ENCODE measurements around the gene CACNA1G. TPM values are rescaled to one million over a fixed set of nuclear protein-coding genes. Genes with fewer than 3 reads are reported as not detected.

The CACNA1G gene
- polyA plus RNA-seq, 1 donor (not counting 4 experiments of a cell fraction or from before 2014, with no cell fraction given) = 0.07 TPM

DNA sequence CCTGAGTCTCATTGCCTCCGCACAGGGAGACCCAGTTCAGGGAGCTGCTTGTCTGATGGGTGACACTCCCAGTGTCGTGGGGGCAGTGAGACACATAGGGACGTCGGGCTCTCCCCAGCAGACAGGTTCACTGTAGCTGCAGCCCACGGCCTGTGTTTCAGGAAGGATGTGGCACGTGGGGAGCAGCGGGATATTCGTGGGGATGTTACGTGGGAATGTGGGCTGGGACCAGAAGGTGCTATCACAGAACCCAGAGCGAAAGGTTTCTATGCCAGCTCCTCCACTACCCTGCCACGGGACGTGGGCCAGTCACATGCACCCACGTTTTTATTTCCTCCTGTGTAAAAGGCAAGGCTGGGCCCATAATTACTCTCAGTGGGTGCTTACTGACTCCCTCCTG lies 16.3 kb downstream of the CACNA1G start:
- Histone ChIP-seq H3K9me1 (ENCODE audit: control insufficient read depth, extremely low read depth, insufficient read depth, low read length) (no peaks in the 10 kb centered on the region), H2AFZ (ENCODE audit: control insufficient read depth, low read length) (no peak overlapping the region), H3K36me3 (ENCODE audit: control insufficient read depth in 2 of 2, extremely low read depth in 1 of 2, insufficient read depth in 2 of 2, low read length in 2 of 2) (no peaks in the 10 kb centered on the region), H3K9ac (ENCODE audit: control insufficient read depth, extremely low read depth, insufficient read depth, low read length) (no peak overlapping the region), H3K27me3 (ENCODE audit: control insufficient read depth, extremely low read depth, insufficient read depth, low read length) (peaks cover 26% of the 10 kb centered on the region), H4K20me1 (ENCODE audit: control insufficient read depth, extremely low read depth, insufficient read depth, low read length) (no peaks in the 10 kb centered on the region), H3K4me1 (ENCODE audit: control insufficient read depth, extremely low read depth, insufficient read depth, low read length) (no peaks in the 10 kb centered on the region), H3K4me3 (ENCODE audit: control insufficient read depth in 2 of 3, extremely low read depth in 1 of 3, insufficient read depth in 2 of 3, low read depth in 1 of 3, low read length in 3 of 3) (no peak overlapping the region), H3K79me2 (ENCODE audit: control insufficient read depth, insufficient read depth, low read length) (no peaks in the 10 kb centered on the region), H3K9me3 (ENCODE audit: control insufficient read depth, low read depth, low read length) (no peaks in the 10 kb centered on the region), H3K4me2 (ENCODE audit: control insufficient read depth, extremely low read depth, insufficient read depth, low read depth, low read length) (no peak overlapping the region), H3K27ac (ENCODE audit: control insufficient read depth, insufficient read depth, low read length) (no peak overlapping the region)
- dilution Hi-C loops (cut with MboI; ENCODE audit: extremely low pct_ligation_motif_present, low sequenced_read_pairs) = no loop called here
- FAIRE-seq (no peak), DNase-seq (ENCODE audit: low read depth, low spot score) (no peak)
- TF ChIP-seq EZH2 (IDR thresholded peaks at IDR 0.05; ENCODE audit: low read length) = no peak
- TF ChIP-seq, protein P1, sequence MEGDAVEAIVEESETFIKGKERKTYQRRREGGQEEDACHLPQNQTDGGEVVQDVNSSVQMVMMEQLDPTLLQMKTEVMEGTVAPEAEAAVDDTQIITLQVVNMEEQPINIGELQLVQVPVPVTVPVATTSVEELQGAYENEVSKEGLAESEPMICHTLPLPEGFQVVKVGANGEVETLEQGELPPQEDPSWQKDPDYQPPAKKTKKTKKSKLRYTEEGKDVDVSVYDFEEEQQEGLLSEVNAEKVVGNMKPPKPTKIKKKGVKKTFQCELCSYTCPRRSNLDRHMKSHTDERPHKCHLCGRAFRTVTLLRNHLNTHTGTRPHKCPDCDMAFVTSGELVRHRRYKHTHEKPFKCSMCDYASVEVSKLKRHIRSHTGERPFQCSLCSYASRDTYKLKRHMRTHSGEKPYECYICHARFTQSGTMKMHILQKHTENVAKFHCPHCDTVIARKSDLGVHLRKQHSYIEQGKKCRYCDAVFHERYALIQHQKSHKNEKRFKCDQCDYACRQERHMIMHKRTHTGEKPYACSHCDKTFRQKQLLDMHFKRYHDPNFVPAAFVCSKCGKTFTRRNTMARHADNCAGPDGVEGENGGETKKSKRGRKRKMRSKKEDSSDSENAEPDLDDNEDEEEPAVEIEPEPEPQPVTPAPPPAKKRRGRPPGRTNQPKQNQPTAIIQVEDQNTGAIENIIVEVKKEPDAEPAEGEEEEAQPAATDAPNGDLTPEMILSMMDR (optimal IDR thresholded peaks at IDR 0.05 in 1 of 3, IDR thresholded peaks at IDR 0.05 in 1 of 3, conservative IDR thresholded peaks at IDR 0.05 in 1 of 3; ENCODE audit: extremely low read depth in 1 of 3, insufficient read depth in 2 of 3, low read length in 3 of 3) = no peak

DNA sequence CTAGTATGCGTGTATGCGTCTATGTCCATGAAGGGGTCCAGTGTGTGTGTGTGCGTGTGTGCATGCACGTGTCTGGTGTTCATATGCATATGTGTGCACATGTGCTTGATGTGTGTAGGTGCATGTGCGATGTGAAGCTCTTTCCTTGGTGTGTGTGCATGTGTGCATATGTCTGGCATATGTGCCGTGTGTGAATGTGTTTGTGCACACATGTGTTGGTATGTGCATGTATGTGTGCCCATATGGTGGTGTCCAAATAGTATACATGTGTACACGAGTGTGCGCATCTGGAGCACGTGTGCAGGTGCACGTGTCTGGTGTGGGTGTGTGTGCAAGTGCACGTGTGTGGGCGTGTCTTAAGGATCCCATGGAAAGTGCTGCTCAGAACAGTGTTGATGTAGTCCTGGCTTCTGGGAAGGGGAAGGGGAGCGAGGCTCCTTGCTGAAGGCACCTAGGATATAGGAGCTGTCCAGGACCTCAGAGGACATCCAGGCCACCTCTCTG lies 17.0 kb downstream of the CACNA1G start:
- Histone ChIP-seq H3K4me1 (ENCODE audit: control insufficient read depth, extremely low read depth, insufficient read depth, low read length) (no peaks in the 10 kb centered on the region), H2AFZ (ENCODE audit: control insufficient read depth, low read length) (no peak overlapping the region), H3K9ac (ENCODE audit: control insufficient read depth, extremely low read depth, insufficient read depth, low read length) (no peak overlapping the region), H3K79me2 (ENCODE audit: control insufficient read depth, insufficient read depth, low read length) (no peaks in the 10 kb centered on the region), H3K4me3 (ENCODE audit: control insufficient read depth in 2 of 3, extremely low read depth in 1 of 3, insufficient read depth in 2 of 3, low read depth in 1 of 3, low read length in 3 of 3) (no peak overlapping the region), H3K9me1 (ENCODE audit: control insufficient read depth, extremely low read depth, insufficient read depth, low read length) (no peaks in the 10 kb centered on the region), H3K9me3 (ENCODE audit: control insufficient read depth, low read depth, low read length) (no peaks in the 10 kb centered on the region), H4K20me1 (ENCODE audit: control insufficient read depth, extremely low read depth, insufficient read depth, low read length) (no peaks in the 10 kb centered on the region), H3K4me2 (ENCODE audit: control insufficient read depth, extremely low read depth, insufficient read depth, low read depth, low read length) (no peak overlapping the region), H3K36me3 (ENCODE audit: control insufficient read depth in 2 of 2, extremely low read depth in 1 of 2, insufficient read depth in 2 of 2, low read length in 2 of 2) (no peaks in the 10 kb centered on the region), H3K27me3 (ENCODE audit: control insufficient read depth, extremely low read depth, insufficient read depth, low read length) (peaks cover 29% of the 10 kb centered on the region), H3K27ac (ENCODE audit: control insufficient read depth, insufficient read depth, low read length) (no peak overlapping the region)
- DNase-seq (ENCODE audit: low read depth, low spot score) = no peak
- dilution Hi-C loops (cut with MboI; ENCODE audit: extremely low pct_ligation_motif_present, low sequenced_read_pairs) = no loop called here
- TF ChIP-seq, protein P1 (optimal IDR thresholded peaks at IDR 0.05 in 1 of 3, IDR thresholded peaks at IDR 0.05 in 1 of 3, conservative IDR thresholded peaks at IDR 0.05 in 1 of 3; ENCODE audit: extremely low read depth in 1 of 3, insufficient read depth in 2 of 3, low read length in 3 of 3) = no peak
- no peak for FAIRE-seq
